Activated CD4-positive, alpha-beta T cell treated with anti-CD3 and anti-CD28 coated beads, Interleukin-2, amount 50 U/mL, for 48 hours (primary cell): ENCODE measurements around the gene TLE6.
"Not testable (repeated sequence)": the region's sequence is repeated elsewhere in the genome, so short reads cannot be mapped to it uniquely, and the experiment has no call there.

ENCODE experiments used
- DNase-seq, 2 experiments: peaks; one replicate each; pipeline ENCODE4 v3.0.0-alpha.2; 2020

The TLE6 gene

DNA sequence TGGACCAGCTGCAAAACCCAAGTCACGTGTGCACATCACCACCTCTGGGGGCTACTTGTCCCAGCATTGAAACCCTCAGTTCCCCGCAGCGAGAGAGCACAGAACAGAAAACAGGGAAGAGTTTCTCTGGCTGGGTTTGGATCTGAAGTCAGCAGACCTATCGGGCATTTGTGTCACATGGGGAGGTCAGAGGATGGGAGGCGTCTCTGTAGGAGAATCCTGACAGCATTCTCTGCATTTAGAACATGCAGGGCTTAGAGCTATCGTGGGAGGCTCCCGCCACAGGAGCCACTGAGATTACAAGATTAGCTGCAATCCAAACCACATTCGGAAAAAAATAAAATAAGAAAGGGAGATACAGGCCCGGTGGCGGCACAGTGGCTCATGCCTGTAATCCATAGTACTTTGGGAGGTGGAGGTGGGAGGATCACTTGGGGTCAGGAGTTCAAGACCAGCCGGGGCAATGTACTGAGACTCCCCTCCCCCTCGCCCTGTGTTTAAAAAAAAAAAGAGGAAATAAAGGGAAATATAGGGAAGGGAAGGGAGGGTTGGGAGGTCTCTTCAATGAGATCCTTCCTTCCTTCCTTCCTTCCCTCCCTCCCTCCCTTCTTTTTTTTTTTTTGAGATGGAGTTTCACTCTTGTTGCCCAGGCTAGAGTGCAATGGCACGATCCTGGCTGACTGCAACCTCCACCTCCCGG lies 2.9 kb upstream of the TLE6 start:
- peak; percentile 20 to 33 for DNase-seq

DNA sequence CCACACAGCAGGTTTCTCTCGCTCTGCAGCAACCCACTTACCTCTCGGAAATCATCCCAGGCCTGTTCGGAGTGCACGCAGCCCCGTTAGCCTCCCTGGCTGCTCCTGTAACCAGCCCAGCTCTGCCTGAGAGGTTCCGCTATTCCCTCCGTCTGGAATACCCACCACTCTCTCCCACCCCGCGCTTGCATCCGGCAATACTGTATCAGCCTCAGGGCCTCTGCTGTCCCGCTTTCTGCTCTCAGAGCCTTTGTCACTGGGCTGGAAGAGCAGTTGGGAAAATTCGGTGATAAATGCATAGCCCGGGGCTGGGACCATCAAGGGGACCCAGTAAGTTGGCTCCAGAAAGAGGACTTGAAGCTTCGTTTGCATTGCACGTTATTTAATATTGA lies 759 bp upstream of the TLE6 start:
- DNase-seq: peak in 1 of 2 experiments; percentile 7

DNA sequence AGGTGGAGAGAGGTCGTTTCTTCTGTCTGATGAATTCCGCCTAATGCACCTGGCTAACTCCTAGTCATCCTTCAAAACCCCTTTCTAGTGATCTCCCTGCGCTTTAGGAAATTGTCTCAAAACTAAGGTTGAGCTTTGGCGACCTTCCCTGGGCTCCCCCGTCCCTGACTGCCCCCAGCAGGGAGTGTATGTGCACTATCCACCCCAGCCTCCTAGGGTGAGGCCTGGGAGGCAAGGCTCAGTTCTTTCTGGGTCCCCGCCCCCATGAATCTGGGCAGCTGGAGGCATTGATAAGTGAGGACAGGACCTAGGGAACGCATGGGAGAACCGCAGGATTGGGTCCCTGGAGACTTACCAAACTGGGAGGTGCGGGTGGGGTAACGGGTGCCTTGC lies 378 bp downstream of the TLE6 start:
- DNase-seq: no peak

DNA sequence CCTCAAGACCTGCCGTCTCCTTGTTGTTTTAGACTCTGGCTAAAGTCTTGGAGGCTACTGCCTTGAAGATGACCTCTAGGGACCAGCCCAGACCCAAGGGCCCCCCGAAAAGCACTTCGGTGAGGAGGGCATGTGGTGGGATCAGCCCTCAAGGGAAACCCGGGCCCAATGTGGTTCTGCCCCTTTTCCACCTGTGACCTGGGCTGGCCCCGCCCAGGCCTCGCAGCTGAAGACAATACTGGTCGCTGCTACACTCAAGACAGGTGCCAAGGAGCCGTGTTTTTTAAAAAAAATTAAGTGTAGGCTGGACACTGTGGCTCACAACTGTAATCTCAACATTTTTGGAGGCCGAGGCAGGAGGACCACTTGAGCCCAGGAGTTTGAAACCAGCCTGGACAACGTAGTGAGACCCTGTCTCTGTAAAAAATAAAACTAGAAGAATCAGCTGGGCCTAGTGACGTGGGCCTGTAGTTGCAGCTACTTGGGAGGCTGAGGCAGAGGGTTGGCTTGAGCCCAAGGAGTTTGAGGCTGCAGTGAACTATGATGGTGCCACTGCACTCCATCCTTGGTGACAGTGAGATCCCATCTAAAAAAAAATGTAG lies 903 bp downstream of the TLE6 start:
- no peak for DNase-seq

DNA sequence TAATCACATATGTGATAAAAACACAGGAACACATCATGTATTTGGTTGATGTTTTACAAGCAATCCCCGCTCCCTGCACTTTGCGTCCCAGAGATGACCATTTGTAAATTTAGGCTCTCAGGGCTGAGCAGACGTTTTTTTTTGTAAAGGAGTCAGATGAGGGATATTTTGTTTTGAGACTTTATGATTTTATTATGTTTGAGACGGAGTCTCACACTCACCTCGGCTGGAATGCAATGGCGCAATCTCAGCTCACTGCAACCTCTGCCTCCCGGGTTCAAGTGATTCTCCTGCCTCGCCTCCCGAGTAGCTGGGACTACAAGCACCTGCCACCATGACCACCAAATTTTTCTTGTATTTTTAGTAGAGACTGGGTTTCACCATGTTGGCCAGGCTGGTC lies 1.4 kb downstream of the TLE6 start:
- DNase-seq: no peak

DNA sequence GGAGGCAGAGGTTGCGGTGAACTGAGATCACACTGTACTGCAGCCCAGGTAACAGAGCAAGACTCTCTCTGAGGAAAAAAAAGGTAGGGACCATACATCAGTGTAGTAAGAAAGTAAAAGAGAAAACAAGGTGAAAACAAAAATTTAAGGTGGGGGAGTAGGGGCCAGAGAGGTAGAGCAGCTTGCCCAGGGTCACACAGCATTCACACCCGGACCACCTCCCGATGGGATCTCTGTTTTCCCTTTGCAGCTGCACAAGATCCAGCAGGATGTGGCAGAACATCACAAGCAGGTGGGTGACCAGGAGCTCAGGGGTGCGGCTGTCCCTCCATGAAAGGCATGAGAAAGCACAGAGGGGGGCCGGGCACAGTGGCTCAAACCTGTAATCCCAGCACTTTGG lies 4.5 kb downstream of the TLE6 start:
- DNase-seq: no peak

DNA sequence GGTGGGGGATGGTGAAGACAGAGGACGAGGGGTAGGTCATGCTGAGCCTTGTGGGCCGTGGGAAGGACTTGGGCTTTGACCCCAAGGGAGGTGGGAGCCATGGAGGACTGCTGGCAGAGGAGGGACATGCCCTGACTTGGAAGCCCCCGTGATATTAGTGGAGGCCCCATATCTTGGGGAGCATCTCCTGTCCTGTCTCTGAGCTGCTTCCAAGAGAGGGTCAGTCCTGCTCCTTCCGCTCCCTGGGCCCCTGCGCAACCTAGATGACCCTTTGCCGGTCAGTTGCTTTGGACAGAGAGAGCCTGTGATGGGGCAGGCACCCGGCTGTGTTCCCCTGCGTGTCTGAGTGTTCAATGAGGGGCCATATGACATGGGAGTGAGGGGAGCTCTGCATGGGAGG lies 5.2 kb downstream of the TLE6 start:
- DNase-seq: no peak

DNA sequence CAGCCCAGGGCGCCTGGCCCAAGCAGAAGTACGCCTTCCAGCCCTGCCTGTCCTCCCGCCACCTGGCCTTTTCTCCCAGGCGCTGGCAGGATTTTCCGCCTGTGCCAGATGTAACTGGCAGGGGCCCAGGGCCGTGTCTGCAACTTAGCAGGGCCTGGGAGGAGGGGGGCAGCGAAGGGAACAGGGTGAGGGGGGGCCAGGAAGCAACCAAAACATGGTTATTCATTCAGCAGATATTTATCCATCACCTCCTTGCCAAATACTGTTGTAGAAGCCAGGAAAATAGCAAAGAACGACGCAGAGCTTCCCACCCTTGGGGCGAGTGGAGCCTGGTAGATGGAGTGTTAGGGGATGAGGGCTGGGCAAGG lies 5.6 kb downstream of the TLE6 start:
- no peak for DNase-seq

DNA sequence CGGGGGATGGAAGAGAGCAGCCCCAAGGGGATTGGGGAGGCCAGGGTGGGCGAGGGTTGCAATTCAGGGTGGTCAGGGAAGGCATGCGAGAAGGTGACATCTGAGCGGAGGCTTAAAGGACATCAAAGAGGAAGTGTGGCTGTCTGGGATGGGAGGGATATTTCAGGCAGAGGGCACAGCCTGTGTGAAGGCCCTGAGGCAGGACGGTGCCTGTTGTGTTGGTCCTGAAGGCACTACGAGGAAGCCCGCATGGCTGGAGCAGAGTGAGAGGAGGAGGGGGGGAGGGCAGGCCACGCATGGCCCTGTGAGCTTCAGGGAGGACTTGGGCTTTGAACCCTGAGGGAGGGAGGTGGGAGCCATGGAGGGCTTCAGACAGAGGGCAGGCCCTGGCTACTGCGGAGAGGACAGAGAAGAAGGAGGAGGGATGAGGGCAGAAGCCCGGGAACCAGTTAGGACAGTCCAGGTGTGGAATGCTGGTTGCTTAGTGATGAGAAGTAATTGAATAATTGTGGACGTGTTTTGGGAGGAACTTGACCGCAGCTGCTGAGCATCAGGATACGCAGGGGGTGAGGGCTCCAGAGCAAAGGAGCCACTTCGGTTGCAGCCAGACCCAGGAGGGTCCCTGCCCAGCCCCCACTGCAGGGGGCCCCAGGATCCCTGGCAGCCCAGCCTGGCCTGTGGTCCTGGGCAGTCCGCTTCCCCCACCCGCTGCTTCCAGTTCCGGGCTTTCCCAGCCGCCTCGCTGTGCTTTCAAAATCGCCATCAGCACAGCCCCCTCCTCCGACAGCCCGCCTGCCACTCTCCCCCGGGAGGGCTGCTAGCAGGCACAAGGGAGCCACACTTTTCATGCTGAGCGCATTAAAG lies 6.2 kb downstream of the TLE6 start:
- no peak for DNase-seq

DNA sequence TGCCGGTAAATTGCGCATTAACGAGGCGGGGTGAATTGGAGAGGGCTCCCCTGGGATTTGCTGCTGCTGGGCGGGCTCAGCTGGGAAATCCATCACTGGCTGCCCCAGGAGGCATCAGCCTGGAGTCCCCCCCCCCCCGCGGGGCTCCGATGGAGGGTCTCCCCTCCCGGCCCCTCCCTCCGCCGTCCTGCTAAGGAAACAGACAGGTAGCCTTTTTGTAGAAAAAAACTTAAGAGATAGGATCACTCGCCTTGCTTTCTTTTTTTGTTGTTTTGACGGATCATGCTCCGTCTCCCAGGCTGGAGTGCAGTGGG lies 6.8 kb downstream of the TLE6 start:
- no peak for DNase-seq

DNA sequence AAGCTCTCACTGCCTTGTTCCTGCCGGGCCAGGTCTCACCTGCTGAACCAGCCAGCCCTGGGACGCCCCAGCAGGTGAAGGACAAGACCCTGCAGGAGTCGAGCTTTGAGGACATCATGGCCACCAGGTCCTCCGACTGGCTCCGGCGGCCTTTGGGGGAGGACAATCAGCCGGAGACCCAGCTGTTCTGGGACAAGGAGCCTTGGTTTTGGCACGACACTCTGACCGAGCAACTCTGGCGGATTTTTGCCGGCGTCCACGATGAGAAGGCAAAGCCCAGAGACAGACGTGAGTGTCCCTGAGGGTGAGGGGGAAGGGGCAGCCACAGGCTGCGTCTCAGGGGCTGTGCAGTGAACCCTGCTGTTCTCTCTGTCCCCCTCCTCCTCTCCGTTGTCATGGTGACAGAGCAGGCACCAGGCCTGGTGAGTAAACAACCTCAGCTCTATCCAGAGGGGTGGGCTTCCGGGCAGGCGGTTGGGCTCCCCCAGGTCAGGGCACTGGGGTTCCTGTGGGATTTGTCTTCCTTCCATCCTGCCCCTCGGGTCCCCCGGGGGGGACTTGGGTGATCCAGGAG lies 9.7 kb downstream of the TLE6 start:
- no peak for DNase-seq

DNA sequence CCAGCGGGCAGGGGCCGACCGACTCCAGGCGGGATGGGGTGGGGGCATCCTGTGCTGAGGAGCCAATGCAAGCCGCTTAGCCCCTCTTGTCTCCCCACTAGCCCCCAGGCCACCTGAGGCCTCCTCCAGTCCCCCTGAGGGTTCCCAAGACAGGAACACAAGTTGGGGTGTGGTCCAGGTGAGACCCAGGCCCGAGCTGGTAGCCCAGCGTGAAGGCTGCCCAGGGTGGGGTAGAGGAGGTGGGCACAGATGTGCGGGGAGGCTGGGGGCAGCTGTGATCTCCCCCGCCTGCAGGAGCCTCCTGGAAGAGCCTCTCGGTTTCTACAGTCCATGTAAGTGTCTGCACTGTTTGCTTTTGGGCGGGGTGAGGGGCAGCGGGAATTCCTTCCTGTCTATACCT lies 10.4 kb downstream of the TLE6 start:
- DNase-seq: no peak

DNA sequence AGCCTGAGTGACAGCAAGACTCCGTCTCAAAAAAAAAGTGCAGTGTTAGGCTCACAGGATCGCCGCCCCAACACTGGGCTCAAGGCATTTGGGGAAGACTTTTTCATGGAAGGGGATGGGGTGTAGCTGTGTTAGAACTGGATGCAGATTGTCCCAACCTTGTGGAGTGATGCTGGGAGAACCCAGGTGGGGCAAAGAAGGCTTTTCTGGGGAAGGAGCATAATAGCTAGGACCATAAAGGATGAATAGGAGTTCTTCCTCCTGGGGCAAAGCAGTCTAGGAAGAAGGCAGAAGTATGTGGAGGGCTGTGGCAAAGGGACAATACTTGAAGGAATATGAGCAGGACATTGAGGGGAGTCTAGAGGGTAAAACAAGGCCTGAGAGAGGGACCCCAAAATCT lies 11.2 kb downstream of the TLE6 start:
- DNase-seq: no peak

DNA sequence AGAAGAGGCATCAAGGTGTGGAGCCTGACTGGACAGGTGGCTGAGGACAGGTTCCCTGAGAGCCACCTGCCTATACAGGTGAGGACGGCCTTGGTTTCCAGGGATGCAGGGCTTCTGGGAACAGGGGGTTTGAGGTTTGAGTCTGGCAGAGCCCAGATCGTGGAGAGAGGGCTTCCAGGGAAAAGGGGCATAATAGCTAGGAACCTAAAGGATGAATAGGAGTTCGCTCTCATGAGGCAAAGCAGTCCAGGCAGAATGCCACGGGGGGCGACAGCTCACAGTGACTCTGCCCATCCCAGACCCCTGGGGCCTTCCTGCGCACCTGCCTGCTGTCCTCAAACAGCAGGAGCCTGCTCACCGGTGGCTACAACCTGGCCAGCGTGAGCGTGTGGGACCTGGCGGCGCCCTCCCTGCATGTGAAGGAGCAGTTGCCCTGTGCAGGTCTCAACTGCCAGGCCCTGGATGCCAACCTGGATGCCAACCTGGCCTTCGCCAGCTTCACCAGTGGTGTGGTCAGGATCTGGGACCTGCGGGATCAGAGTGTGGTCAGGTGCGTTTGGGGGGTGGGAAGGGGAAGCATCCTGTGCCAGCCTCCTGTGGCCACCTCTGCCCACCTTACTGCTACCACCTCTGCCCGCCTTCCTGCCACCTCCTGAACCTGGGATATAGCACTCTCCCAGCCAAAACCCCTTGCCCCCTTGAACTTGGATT lies 12.0 kb downstream of the TLE6 start:
- no peak for DNase-seq

DNA sequence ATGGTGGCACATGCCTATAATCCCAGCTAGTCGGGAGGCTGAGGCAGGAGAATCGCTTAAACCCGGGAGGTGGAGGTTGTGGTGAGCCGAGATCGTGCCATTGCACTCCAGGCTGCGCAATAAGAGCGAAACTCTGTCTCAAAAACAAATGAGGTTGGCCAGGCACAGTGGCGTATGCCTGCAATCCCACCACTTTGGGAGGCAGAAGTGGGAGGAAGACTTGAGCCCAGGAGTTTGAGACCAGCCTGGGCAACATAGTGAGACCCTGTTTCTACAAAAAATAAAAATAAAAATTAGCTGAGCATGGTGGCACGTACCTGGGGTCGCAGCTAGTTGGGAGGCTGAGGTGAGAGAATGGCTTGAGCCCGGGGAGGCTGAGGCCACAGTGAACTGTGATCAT lies 15.0 kb downstream of the TLE6 start:
- not testable (repeated sequence) for DNase-seq

DNA sequence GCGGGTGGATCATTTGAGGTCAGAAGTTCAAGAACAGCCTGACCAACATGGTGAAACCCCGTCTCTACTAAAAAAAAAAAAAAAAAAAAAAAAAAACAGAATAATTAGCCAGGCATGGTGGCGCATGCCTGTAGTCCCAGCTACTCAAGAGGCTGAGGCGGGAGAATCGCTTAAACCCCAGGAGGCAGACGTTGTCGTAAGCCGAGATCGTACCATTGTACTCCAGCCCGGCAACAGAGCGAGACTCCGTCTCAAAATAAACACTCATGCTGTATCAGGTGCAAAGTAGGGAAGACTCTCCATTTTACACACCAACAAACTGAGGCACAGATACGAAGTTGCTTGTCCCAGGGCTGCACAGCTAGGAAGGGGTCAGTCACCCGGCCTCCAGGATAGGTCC lies 15.6 kb downstream of the TLE6 start:
- no peak for DNase-seq

DNA sequence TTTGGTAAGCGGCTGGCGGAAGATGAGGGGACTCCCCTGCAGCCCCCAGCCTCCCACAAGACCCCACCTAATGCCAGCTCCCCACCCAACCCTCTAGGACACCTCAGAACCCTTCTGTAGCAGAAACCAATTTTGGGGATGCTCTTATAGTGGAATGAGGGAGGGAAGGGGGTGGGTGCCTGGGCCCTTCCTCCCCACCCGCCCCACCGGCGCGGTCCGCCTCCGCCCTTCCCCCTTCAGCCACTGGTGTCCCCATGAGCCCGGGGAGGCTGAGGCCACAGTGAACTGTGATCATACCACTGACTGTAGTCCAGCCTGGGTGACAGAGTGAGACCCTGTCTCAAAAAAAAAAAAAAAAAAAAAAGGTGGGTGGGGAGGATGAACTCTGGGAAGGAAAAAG lies 16.2 kb downstream of the TLE6 start:
- DNase-seq: no peak

DNA sequence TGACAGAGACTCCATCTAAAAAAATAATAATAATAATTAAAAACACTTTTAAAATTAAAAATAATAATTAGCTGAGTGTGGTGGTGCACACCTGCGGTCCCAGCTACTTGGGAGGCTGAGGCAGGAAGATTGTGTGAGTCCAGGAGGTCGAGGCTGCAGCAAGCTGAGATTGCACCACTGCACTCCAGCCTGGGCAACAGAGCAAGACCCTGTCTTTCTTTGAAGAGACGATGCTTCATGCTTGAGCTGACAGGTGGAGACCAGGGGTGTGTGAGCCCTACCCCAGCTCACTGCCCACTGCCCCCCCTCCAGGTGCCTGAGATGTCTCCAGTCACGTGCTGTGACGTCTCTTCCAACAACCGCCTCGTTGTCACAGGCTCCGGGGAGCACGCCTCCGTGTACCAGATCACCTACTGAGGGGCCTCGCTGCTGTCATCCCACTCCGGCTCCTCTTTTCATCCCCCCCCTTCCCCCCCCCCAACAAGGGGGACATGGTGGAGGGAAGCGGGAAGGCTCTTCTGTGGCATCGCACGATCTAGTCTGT lies 17.3 kb downstream of the TLE6 start:
- no peak for DNase-seq

DNA sequence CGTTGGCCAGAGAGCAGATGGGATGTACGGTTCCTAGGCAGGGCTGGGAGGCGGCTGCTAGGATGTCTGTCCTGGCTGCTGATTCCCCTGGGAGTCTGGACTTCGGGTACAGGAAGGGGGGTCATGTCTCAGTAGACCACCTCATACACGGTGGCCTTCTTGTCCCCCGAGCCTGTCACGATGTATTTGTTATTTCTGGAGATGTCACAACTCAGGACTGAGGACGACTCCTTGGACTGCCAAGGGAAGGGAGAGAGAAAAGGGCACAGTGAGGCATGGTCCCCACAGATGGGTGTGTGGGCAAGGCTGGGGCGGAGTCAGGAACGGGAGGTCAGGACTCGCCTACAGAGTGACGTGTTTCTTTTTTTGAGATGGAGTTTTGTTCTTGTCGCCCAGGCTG lies 20.4 kb downstream of the TLE6 start:
- no peak for DNase-seq

DNA sequence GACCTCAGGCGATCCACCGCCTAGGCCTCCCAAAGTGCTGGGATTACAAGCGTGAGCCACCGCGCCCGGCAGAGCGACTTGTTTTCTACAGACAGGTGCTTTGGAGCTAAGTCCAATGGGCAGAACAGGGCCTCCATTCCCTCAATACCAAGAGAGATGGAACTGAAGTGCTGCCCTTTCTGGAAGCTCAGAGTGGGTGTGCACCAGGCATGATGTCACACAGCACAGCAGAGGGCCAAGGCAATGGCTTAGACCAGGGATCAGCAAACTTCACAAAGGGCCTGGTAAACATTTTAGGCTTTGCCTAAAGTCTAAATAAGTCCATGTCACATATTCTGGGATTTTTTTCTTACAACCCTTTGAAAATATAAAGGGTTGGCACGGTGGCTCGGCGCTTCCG lies 21.3 kb downstream of the TLE6 start:
- no peak for DNase-seq

DNA sequence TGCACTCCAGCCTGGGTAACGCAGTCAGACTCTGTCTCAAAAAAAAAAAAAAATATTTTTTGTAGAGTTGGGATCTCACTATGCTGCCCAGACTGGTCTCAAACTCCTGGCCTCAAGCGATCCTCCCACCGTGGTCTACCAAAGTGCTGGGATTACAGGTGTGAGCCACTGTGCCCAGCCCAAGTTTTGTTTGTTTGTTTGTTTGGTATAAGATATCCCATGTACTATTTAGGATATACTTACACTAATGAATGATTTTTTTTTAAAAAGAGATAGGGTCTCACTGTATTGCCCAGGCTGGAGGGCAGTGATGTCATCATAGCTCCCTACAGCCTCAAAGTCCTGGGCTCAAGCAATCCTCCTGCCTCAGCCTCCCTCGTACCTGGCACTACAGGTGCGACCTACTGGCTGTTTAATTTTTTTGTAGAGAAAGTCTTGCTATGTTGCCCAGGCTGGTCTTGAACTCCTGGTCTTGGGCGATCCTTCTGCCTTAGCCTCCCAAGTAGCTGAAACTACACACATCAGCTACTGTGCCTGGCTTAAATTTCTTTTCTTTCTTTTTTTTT lies 24.0 kb downstream of the TLE6 start:
- no peak for DNase-seq

DNA sequence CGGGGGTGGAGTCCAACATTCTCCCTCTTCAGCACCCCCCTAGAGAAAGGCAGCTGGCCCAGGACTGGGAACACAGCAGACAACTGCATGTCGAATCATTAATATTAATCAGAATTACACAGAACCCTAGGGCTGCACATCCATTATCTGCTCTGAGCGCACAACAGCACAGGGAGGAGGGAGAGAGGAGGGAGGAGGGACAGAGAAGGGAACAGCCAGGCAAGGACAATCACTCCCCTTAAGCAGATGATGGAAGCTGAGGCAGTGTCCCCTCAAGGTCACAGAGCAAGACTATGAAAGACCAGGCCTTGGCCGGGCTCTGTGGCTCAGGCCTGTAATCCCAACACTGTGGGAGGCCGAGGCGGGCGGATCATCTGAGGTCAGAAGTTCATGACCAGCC lies 25.7 kb downstream of the TLE6 start:
- no peak for DNase-seq

DNA sequence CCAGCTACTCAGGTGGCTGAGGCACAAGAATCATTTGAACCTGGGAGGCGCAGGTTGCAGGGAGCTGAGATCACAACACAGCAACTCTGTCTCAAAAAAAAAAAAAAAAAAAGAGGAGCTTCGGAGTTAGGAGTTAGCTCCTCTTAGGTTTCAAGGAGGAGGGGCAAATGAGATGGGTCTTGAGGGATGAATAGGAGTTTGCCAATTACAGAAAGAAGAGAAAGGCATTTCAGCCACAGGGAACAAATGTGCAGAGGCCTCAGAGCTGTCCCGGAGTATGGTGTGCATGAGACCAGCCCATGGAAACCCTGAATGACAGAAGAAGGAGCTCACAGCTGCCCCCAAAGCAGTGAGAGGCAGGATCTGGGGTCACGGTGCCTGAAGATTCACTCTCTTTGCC lies 27.2 kb downstream of the TLE6 start:
- DNase-seq: no peak
